ENCODE data around the gene CLECL1.
"Not testable (repeated sequence)": the region's sequence is repeated elsewhere in the genome, so short reads cannot be mapped to it uniquely, and the experiment has no call there.

Gene CLECL1

DNA sequence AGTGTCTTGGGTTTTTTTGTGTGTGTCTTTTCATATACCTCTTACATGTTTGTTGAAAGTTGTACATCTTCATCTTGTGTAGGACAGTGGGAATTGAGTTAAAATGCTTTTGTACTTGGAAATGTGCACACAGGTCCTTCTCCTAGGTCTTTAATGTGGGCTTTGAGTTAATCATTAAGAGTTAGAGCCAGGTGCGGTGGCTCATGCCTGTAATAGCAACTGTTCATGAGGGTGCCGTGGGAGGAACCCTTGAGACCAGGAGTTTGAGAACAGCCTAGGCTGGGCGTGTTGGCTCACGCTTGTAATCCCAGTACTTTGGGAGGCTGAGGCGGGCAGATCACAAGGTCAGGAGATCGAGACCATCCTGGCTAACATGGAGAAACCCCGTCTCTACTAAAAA is 13.9 kb downstream of the CLECL1 start:
- no peak for DNase-seq

DNA sequence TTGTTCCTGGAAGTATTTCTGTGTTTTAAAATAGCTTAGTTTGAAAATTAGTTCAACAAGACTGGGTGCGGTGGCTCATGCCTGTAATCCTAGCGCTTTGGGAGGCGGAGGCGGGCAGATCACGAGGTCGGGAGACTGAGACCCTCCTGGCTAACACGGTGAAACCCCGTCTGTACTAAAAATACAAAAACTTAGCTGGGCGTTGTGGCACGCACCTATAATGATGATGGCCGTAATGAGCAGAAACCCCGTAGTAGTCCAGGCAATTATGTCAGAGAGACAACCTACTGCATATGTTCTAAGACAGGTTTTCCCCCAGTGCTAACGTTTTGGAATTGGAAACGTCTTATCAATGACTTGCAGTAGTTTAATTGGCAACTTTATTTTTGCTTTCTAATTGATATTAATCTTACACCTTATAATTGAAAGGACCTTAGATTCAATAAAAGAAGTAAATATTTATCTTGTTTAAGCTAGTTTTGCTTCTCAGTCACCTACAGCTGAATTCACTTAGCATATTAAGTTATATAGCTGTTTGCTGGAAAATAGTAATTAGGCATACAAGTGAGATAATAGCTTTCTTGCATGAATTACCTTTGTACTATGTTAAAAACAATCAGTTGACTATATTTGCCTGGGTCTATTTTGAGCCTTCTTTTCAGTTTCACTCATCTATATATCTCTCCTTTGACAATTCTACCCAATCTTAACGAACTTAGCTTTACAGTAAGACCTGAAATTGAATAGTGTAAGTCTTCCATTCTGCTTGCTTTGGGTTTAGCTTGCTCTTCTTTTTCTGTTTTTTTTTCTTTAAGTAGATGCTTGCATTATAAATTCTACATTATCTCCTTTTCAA is 15.6 kb downstream of the CLECL1 start:
- DNase-seq, result no peak

DNA sequence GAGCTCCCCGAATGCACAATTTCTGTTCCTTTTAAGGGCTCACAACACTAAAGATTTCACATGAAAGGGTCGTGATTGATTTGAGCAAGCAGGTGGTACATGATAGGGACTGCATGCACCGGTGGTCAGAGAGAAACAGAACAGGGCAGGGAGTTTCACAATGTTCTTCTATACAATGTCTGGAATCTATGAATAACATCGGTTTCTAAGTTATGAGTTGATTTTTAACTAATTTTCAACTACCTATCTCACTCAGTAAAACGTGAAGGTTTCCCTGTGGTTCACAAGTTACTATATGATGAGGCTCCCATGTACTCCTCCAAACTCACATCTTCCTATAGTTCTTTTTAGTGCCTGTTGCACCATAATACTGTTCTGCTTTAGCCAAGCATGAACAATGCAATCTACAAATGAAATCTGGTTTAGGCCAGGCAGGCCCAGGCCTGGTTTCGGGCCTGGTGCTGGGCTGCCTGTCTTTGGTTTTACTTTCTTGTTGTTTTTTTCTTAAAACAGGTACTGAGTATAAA is 19.8 kb downstream of the CLECL1 start:
- not testable (repeated sequence) for DNase-seq

DNA sequence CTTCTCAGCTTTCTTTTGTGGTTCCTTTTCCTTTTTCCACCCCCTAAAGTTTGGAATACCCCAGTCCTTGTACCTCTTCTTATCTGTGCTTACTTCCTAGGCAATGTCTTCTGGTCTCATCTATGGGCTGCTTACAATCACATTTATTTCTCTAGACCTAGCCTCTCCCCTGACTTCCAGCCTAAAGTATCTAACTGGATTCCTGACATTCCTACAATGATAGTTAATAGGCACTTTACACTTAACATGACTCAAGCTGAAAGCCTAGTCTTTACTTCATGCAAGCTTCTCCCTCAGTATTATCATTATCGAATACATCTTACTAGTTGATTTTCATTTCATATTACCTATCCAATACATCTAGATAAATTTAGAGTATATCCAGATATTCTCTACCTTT is 21.2 kb downstream of the CLECL1 start:
- no peak for DNase-seq

DNA sequence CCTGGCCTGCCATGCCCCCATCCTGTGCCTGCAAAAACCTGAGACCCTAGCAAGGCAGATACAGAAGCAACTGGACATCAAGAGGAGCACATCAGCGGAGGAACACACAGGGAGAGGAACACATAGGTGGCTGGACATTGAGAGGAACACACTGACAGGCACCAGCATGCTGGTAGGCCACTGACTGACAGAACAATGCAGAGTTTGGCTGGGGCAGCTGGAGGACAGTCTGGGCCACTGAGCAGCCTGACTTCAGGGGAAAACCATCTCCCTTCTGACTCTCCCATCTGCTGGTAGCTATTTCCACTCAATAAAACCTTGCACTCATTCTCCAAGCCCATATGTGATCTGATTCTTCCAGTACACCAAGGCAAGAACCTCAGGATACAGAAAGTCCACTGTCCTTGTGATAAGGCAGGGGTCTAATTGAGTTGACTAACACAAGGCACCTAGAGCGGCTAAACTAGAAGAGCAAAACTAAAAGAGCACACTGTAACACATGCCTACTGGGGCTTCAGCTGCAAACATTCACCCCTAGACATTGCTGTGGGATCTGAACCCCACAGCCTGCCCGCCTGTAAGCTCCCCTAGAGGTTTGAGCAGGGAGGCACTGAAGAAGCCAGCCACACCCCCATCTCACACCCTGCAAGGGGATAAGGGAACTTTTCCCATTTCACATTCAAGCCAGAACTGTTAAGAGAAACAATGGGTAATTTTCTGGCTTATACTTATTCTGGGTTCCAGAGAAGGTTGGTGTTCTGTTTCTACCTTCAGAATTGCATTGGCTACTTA is 22.1 kb downstream of the CLECL1 start:
- DNase-seq, result no peak

DNA sequence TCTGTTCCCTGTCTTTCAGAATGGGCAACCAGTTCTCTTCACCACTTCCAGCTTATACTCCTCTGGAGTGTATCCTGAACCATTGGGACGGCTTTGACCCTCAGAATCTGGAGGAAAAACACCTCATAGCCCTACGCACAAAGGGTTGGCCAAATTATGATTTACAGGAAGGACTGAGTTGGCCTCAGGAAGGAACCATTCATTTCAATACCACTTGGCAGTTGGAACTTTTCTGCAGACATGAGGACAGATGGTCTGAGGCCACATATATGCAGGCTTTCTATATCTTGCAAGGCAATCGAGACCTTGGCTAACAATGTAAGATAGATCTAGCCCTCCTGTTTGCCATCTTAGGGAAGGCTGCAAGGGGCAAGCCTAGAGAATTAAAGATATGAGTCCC is 24.0 kb downstream of the CLECL1 start:
- no peak for DNase-seq

DNA sequence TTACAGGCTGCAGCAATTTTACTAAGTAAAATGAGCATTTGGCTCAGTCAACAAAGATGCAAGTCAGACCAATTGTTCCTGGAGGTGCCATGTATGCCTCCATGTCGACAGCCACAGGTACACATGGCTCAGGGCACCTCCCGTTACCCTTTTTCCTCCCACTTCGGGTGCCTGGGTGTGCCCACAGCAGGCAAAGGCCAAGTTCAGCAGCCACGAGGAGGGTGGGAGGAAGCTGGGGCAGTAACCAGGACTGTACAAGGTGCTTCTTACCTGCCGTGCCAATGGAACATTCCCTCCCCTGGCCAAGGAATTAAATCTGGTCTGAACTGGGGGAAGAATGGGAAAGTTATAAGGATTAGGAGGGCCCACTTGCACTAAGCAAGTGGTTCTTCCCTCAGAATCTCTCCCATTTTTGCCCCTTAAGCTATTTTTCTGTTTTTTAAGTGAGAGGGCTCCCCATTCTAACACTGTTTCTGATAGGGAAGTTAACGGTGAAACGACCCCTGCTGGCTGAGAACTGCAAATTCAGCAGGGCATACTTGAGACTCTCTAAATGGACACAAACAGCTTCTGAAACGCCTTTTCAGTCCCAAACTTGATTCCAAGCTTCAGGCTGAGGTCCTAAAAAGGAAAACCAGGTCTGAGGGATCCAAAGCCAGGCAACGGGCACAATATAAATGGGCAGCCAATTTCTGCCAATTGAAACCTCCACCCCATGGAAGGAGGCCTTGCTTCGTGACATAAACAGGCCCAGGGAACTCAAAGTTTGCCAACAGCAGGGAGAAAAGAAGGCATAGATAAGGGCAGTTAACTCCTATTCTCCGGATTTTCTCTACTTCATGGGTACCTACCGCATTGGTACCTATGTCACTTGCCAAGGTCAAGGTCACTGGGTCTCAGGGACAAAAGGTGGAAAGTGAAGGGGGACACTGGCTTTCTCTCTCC is 24.8 kb downstream of the CLECL1 start:
- DNase-seq, result peak; percentile 74

DNA sequence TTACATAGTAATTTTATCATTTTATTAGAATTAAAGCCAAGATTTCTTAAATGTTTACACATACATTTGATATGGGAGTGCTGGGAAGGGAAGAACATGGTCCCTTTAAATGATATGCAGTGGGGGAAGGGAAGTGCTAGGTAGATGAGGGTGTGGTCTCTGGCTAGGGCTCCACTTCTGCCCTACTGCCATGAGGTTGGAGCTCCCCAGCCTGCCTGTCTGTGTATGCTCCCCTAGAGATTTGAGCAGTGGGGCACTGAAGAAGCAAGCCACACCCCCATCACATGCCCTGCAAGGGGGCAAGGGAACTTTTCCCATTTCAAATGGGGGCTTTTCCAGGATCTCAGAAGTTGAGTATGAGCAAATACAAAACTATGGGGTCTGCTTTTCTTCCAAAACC is 25.5 kb downstream of the CLECL1 start:
- peak; percentile 40 for DNase-seq

DNA sequence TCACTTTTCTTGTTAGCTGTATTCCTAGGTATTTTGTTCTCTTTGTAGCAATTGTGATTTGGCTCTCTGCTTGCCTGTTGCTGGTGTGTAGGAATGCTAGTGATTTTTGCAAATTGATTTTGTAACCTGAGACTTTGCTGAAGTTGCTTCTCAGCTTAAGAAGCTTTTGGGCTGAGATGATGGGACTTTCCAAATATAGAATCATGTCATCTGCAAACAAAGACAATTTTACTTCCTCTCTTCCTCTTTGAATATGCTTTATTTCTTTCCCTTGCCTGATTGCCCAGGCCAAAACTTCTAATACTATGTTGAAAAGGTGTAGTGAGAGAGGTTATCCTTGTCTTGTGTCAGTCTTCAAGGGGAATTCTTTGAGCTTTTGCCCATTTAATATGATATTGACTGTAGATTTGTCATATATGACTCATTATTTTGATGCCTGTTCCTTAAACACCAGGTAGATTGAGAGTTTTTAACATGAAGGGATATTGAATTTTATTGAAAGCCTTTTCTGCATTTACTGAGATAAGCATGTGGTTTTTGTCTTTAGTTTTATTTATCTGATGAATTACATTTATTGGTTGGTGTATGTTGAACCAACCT is 26.7 kb downstream of the CLECL1 start:
- peak; percentile 45 for DNase-seq

DNA sequence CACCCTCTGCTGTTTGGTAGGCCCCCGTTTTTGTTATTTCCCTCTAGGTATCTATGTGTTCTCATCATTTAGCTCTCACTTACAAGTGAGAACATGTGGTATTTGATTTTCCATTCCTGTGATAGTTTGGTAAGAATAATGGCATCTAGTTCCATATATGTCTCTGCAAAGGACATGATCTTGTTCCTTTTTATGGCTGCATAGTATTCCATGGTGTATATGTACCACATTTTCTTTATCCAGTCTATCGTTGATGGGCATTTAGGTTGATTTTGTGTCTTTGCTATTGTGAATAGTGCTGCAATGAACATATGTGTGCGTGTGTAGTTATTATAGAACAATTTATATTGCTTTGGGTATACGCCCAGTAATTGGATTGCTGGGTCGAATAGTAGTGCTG is 28.3 kb downstream of the CLECL1 start:
- not testable (repeated sequence) for DNase-seq

DNA sequence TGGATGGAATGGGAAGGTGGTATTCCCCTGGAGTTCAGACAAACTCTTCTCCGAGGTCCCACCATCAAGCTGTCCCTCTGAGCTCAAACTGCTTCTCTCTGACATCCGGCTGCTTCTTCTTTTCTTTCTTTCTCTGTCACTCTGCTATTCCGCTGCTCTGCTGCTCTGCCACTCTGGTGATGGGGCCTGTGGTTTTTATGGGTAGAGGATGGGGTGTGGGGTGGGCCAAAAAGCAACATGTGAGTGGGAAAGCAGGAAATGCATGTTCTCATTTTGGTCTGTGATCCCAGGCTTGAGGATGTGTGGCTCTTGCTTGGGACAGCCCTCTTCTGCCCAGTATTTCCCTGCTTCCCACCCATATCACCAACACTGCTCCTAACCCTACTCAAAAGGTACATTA is 30.6 kb downstream of the CLECL1 start:
- DNase-seq, result no peak

DNA sequence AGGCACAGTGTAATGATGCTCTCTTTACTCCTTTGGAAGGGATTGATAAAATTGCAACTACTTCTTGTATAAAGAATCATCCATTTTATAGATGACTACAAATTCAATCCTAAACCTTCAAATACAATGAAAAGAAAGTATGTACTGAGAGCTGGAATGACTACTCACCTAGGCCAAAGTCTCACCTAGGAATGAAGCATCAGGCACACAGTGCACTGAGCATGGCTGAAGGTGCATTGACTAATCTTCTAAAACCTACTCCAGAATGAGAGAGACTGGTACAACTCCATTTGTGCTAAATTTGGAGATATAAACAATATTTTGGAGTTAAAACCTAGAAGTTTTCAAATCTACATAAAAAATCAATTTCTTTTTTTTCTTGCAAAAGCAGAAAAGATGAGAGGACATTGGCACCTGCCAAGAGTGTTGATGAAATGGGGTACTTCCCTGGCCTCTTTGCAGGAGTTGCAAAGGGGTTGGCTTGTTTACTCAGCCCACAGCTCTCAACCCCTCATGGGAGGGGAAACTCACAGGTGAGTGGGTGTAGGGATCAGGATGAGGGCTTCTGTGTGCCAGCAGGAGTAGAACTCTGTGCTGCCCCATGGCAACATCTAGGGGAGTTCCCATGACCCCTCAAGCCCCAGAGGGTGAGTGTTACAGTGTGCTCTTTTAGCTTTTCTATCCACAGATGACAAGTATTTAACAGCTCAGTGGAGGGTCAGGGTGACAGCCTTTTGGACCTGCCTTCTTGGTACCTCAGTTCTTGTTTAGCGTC is 31.3 kb downstream of the CLECL1 start:
- DNase-seq, result no peak

DNA sequence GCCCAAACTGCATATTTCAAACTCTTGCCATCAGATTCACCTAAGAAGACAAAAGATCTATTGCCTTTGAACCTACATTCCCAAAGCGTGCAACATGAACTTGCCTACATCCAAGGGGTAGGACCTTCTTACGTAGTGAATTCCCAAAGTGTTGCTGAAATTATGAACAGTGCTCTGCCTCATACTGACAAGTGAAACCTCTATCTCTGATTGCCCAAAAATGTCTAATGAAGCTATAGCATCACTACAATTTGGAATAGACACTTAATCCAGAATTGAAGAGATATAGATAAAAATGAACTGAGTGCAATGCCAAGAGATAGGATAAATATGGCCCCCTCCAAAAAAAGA is 32.3 kb downstream of the CLECL1 start:
- no peak for DNase-seq

DNA sequence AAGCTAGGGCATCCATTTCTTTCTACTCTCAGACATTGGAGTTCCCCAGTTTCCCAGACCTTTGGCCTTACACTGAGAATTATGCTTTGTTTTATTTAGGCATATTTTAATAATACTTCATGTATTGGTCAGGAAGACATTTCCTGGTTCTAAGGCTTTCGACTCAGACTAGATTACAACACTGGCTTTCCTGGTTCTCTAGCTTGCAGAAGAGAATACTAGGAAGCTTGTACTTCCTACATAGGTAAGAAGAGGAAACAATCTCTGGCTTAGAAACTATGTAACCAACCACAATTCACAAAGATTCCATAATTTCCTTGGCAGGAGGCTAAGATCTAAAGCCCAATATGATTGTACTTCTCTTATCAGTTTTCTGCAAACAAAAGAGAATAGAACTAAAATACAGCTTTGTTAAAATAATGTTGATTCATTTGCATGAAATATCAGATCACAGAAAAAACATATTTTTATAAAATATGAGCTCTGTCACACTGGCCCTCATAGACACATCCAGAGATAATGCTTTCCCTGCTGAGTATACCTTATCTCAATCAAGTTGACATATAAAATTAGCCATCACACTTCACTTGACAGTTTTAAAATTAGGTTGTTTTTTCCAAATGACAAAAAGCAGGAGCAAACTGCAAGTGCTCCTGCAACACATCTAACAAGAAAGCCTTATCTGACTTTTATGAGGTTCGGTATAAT is 32.8 kb downstream of the CLECL1 start:
- DNase-seq, result no peak

DNA sequence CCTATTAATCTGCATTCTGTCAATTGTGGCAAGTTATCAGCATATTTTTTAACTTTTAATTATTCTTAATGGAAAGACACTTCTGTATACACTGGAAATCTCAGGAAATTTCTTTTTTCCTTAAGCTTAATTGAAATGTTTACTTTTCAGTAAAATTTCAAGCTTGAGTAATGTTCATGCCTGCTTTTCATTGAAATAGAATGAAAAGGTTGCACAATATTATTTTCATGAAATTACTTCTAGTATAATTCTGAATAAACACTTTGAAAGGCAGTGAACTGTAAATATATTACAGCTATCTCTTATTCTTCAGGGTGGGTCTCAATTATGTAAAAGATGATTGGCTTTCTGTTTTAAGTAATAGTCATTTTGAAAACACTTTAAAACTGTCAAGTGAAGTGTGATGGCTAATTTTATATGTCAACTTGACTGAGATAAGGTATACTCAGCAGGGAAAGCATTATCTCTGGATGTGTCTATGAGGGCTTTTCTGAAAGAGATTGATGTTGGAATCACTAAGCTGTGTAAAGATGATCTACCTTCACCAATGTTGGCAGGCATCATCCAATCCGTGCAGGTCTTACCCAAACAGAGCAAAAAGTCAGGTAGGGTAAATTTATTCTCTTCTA is 33.5 kb downstream of the CLECL1 start:
- no peak for DNase-seq

DNA sequence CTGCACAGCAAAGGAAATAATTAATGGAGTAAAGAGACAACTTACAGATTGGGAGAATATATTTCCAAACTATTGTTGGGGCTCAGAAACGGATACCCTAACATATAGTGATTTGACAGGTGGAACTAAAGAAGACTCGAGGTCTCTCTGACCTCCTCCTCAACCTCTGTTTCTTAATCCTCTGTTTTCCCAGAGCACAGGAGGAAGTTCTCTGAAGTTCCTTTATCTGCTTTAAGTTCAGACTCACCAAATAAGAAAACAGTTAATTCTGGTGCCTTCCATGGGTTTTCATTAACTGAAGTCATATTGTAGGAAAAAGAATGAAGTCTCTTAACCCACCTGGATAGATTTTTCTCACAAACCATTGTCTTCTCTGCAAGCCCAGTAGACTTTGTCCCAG is 34.2 kb downstream of the CLECL1 start:
- DNase-seq, result no peak

DNA sequence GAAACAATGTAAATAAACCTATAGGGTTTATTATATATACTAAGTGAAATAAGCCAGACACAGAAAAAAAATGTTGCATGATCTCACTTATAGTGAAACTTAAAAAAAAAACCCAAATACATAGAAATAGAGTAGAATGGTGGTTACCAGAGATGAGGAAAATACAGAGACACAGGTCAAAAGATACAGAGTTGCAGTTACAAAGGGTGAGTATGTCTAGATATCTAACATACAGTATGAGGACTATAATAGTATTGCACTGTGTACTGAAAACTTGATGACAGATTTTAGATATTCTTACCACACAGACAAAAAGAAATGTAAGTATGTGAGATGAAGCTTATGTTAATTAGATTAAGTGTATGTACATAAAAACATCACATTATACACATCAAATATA is 35.3 kb downstream of the CLECL1 start:
- no peak for DNase-seq

DNA sequence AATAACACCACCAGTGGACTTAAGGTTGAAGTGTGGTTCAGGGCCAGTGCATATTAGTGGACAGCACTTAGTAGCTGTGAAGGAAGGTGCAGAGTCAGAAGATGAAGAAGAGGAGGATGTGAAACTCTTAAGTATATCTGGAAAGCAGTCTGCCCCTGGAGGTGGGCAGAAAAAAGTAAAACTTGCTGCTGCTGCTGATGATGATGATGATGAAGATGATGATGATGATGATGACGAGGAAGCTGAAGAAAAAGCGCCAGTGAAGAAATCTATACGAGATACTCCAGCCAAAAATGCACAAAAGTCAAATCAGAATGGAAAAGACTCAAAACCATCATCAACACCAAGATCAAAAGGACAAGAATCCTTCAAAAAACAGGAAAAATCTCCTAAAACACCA is 37.2 kb downstream of the CLECL1 start:
- not testable (repeated sequence) for DNase-seq

DNA sequence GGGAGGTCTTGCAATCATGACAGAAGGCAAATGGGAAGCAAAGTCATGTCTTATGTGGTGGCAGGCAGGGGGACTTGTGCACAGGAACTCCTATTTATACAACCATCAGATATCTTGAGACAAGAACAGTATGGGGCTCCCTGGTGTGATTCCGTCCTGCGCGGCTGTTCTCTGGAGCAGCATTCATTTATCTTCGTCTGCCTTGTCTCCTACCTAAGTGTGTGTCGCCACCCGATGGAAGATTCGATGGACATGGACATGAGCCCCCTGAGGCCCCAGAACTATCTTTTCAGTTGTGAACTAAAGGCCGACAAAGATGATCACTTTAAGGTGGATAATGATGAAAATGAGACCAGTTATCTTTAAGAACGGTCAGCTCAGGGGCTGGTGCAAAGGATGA is 37.7 kb downstream of the CLECL1 start:
- DNase-seq, result not testable (repeated sequence)

DNA sequence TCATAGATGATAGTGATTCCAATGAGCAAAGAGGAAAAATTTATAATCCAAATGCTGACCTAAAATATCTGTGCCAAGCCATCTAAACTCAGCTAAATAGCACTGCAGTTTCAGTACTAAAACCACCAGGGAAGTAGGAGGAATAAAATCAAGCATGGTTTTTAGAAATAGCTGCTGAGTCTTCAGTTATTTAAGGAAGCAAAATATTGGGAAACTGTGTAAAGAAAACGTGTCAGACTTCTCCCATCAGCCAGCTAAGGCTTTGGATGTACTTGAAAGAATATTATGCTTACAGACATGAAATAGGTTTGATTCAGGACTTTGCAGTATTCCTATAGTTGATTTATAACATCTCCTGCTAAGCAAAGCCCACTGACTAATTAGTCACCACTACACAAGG is 38.7 kb downstream of the CLECL1 start:
- no peak for DNase-seq

DNA sequence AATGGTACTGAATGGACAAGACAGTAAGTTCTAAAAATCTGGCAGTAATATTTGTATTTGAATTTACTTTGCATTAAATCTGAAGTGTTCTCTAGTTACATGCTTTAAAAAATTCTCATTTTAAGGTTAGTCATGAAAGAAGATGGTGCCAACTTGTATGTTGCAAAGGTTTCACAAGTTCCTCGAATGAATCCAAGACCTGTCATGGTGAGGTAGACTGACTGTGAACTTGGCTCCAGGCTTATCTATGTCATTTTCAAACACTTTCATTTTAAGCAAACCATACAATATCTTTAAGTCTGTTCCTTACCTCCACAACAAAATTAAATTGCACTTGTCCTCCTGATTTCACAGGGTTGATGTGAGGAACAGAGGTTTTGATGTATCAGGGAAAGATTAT is 40.0 kb downstream of the CLECL1 start:
- no peak for DNase-seq

All from RPMI8226 (cell line).